ENCODE measurements around the gene VEPH1.

The VEPH1 gene

DNA sequence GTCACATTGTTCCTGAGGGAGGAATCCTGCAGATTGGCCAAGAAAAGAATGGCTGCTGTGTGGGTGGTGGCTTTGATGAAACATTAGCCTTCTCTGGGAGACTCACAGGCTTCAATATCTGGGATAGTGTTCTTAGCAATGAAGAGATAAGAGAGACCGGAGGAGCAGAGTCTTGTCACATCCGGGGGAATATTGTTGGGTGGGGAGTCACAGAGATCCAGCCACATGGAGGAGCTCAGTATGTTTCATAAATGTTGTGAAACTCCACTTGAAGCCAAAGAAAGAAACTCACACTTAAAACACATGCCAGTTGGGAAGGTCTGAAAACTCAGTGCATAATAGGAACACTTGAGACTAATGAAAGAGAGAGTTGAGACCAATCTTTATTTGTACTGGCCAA lies 60.5 kb downstream of the VEPH1 start:
- no peaks in the 10 kb centered on the region; the same call in none of the 2 replicates for H3K27me3 ChIP-seq (replicated peaks; ENCODE audit: control insufficient read depth, insufficient read depth, low read length)
- H3K4me3 ChIP-seq (replicated peaks; ENCODE audit: low read depth, low read length): no peak overlapping the region
- no peaks in the 10 kb centered on the region for H3K36me3 ChIP-seq (ENCODE audit: control insufficient read depth, insufficient read depth, low read length)
- no peak for DNase-seq (ENCODE audit: extremely low read depth, insufficient read length)
- TF ChIP-seq, protein P1, sequence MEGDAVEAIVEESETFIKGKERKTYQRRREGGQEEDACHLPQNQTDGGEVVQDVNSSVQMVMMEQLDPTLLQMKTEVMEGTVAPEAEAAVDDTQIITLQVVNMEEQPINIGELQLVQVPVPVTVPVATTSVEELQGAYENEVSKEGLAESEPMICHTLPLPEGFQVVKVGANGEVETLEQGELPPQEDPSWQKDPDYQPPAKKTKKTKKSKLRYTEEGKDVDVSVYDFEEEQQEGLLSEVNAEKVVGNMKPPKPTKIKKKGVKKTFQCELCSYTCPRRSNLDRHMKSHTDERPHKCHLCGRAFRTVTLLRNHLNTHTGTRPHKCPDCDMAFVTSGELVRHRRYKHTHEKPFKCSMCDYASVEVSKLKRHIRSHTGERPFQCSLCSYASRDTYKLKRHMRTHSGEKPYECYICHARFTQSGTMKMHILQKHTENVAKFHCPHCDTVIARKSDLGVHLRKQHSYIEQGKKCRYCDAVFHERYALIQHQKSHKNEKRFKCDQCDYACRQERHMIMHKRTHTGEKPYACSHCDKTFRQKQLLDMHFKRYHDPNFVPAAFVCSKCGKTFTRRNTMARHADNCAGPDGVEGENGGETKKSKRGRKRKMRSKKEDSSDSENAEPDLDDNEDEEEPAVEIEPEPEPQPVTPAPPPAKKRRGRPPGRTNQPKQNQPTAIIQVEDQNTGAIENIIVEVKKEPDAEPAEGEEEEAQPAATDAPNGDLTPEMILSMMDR (IDR thresholded peaks at IDR 0.05; ENCODE audit: insufficient read depth, low read length, poor library complexity, severe bottlenecking): no peak

DNA sequence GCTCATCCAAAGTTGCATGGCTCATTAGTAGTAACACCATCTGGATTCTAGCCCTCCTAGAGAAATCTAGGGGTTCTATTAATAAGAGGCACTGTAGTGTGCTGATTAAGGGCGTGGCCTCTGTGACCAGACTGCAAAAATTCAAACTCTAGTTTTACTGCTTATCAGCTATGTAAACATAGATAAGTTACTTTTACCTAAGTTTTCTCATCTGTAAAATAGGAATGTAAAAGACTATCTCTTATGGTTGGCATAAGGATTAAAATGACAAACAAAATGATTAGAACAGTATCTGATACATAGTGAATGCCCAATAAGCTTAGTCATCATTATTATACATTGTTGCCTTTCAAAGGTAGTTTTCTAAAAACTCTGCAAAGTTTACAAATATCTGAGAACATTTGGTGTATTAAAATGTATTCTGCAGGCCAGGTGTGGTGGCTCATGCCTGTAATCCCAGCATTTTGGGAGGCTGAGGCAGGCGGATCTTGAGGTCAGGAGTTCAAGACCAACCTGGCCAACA lies 62.1 kb downstream of the VEPH1 start:
- Histone ChIP-seq H3K27me3 (replicated peaks; ENCODE audit: control insufficient read depth, insufficient read depth, low read length) (peaks cover 2% of the 10 kb centered on the region), H3K4me3 (replicated peaks; ENCODE audit: low read depth, low read length) (no peak overlapping the region), H3K36me3 (ENCODE audit: control insufficient read depth, insufficient read depth, low read length) (no peaks in the 10 kb centered on the region)
- DNase-seq (ENCODE audit: extremely low read depth, insufficient read length): no peak
- TF ChIP-seq, protein P1 (IDR thresholded peaks at IDR 0.05; ENCODE audit: insufficient read depth, low read length, poor library complexity, severe bottlenecking): no peak

DNA sequence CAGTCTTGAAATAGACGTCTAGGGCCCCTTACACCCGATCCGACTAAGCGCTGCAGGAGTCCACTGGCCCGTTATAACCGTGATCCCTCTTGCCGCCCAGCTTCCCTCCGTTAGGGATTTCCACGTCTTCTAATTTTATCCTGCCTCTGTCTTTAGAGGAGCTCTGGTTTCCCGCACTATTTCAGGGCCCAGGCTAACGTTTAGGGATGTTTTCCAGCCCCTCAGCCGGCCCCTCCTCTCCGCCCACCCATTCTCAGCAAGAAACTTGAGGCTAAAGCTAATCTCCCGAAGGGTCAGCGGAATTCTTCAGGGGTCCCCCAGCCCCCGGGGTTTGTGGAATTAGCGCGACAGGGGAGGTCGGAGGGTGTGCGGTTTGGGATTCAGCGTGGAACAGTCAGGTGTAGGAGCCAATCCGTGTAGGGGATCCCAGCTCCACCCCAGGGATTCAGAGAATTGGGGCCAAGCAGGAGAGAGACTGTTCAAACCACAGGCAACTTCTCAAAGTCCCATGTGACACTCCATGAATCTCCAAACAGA lies 65.0 kb downstream of the VEPH1 start:
- H3K36me3 ChIP-seq (ENCODE audit: control insufficient read depth, insufficient read depth, low read length): no peaks in the 10 kb centered on the region
- peak overlapping the region; percentile 14; the same call in 1 of the 2 replicates for H3K4me3 ChIP-seq (replicated peaks; ENCODE audit: low read depth, low read length)
- TF ChIP-seq, protein P1 (IDR thresholded peaks at IDR 0.05; ENCODE audit: insufficient read depth, low read length, poor library complexity, severe bottlenecking): no peak
- H3K27me3 ChIP-seq (replicated peaks; ENCODE audit: control insufficient read depth, insufficient read depth, low read length): peaks cover 2% of the 10 kb centered on the region
- no peak for DNase-seq (ENCODE audit: extremely low read depth, insufficient read length)

DNA sequence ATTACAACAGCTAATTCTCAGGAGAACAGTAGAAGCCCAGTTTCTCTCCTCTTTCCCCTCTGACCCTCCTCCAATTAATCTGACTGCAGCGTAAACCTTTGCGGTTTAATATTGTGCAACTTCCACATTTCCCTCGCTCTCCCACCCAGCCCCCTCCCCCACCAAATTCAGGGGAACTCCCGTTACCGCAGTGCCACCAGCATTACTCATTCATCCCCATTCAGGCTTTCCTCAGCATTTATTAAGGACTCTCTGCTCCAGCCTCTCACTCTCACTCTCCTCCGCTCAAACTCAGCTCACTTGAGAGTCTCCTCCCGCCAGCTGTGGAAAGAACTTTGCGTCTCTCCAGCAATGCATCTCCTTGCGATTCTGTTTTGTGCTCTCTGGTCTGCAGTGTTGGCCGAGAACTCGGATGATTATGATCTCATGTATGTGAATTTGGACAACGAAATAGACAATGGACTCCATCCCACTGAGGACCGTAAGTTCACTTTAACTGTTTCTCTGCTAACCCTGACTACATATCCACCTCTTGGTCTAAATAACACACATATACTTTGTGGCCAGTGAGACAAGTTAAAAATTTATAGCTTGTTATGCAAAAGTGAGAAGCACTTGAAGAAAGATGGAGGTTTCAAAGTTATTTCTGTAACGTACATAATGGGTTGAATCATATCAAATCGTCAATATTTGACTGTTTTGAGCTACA lies 66.5 kb downstream of the VEPH1 start, which contains the start of gene PTX3:
PTX3 (plus strand) TSS at position 268 of the 709 bp plus-strand sequence; CDS start at position 352, 84 bp downstream.
- DNase-seq (ENCODE audit: extremely low read depth, insufficient read length): no peak
- TF ChIP-seq, protein P1 (IDR thresholded peaks at IDR 0.05; ENCODE audit: insufficient read depth, low read length, poor library complexity, severe bottlenecking): no peak
- Histone ChIP-seq H3K36me3 (ENCODE audit: control insufficient read depth, insufficient read depth, low read length) (no peaks in the 10 kb centered on the region), H3K4me3 (replicated peaks; ENCODE audit: low read depth, low read length) (peak within 1 kb of the TSS; percentile 14), H3K27me3 (replicated peaks; ENCODE audit: control insufficient read depth, insufficient read depth, low read length) (peaks cover 2% of the 10 kb centered on the region)

DNA sequence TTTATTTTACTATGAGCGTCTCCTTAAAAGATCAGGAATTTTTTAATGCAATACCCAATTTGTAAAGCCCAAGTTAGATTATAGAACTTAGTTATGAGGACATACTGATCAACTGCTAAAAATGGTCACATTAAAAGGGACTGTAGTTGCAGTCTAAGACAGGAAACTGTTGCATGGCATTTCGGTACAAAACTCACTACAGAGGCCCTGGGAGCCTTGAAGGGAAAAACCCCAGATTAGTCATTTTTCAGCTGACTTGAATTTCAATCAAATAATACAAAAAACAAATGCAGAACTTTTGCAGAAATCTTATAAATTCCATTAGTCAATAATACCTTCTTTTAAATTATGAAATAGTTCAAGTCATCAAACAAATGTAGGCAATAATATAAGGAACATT lies 73.5 kb downstream of the VEPH1 start:
- DNase-seq (ENCODE audit: extremely low read depth, insufficient read length): no peak
- H3K27me3 ChIP-seq (replicated peaks; ENCODE audit: control insufficient read depth, insufficient read depth, low read length): no peaks in the 10 kb centered on the region
- TF ChIP-seq, protein P1 (IDR thresholded peaks at IDR 0.05; ENCODE audit: insufficient read depth, low read length, poor library complexity, severe bottlenecking): no peak
- H3K36me3 ChIP-seq (ENCODE audit: control insufficient read depth, insufficient read depth, low read length): no peaks in the 10 kb centered on the region
- no peak overlapping the region for H3K4me3 ChIP-seq (replicated peaks; ENCODE audit: low read depth, low read length)

Measured in GM06990 (cell line).